Motor neuron (in vitro differentiated cells): ENCODE data around the gene LCE3B. TPM values are rescaled to one million over a fixed set of nuclear protein-coding genes. Genes with fewer than 3 reads are reported as not detected.

Experiments used
- ATAC-seq, 8 experiments: fragments of 200-7000 bp; cut with Tn5 transposase; replicated peaks in 6 of 8; 2 replicates each; pipeline ENCODE4 v1.8.0; 2021; ENCODE audit warnings: mild to moderate bottlenecking in 8 of 8, moderate library complexity in 8 of 8
- H3K27ac ChIP-seq, 2 donors: fragments of 250-450 bp; sonication (Bioruptor Pico); 2 replicates each; pipeline ENCODE4 v1.9.0; 2021; ENCODE audit warnings: antibody characterized with exemption in 2 of 2, mild to moderate bottlenecking in 2 of 2, moderate library complexity in 1 of 2
- H3K4me1 ChIP-seq, 2 donors: fragments of 250-450 bp; sonication (Bioruptor Pico); replicated peaks in 1 of 2; 2 replicates each; pipeline ENCODE4 v1.6.1; 2021; ENCODE audit warnings: antibody characterized with exemption in 2 of 2, mild to moderate bottlenecking in 2 of 2, moderate library complexity in 1 of 2
- H3K4me3 ChIP-seq, 5 donors: fragments of 250-450 bp; sonication (Bioruptor Pico); 2 replicates each; pipeline ENCODE4 v1.9.0; 2021; ENCODE audit warnings: antibody characterized with exemption in 5 of 5, mild to moderate bottlenecking in 5 of 5, moderate library complexity in 4 of 5
- WGBS, 10 experiments: fragments of 450-650 bp; shearing (Covaris generic); methylation state at CpG; one replicate each; pipeline ENCODE4 v1.0.0; 2022; 5-methylcytosine and 5-hydroxymethylcytosine counted together
- in situ Hi-C, 9 experiments: fragments of 400-800 bp; cut with MboI; loops; one replicate each; pipeline ENCODE4 v1.15.0; 2021; ENCODE audit warnings: low sequenced_read_pairs in 9 of 9, low pct_unique_long_range_greater_than_20kb in 2 of 9; ENCODE audit not compliant: unreplicated experiment in 9 of 9
- total RNA-seq, 8 experiments: library from RNA; unstranded; fragments of 300-600 nt; gene quantifications; 2 replicates each; pipeline versions ENCODE4 v1.2.3 to v1.2.4, GENCODE V29; 2022

Gene LCE3B
- total RNA-seq, 8 experiments from 2014 or later = not detected

DNA sequence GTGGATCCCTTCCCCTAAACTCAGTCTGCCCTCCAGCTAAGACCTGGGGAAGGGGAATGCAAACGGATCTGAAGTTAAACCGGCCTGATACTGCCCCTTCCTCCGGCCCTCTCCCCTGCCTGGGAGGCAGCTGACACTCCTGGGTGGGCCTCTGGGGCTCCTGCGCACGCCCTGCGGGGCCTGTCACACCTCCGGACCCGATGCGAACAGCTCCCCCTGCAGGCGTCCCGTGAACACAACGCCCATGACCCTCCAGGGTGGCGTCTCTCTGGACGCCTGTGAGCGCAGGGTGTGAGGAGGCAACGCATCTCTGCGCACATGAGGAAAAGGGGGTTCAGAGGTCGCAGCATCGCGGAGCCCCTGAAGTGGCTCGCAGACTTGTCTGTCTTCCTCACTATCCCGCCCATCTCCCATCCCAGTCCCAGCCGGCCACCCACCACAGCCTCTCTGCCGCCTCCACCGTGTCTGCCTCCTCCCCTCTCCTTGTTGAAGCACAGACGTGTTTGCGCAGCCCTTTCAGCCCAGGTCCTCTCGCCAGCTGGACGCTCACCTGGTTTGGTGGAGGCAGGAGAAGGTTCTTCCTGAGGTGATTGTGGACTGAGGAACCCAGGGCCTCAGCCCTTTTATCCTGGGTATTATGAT, 9.7 kb downstream of the LCE3B start:
- H3K4me1 ChIP-seq = no peaks in the 10 kb centered on the region
- H3K27ac ChIP-seq = no peak overlapping the region
- H3K4me3 ChIP-seq = no peak overlapping the region
- WGBS, 10 experiments = 0 to 77% (median 48%) methylated on average over 1 to 14 of the region's 29 CpGs; no CpG with 5 or more reads in 2 of the 10 experiments
- ATAC-seq = peak in 3 of 8 experiments; percentile 41 to 83 (median 44)
- in situ Hi-C loops = loop anchor here in 2 of 9 experiments (10.0 kb wide), 2 partner anchors 49 to 59 kb away; partner anchors contain the start of gene LCE3E (in 1 of the 2)

DNA sequence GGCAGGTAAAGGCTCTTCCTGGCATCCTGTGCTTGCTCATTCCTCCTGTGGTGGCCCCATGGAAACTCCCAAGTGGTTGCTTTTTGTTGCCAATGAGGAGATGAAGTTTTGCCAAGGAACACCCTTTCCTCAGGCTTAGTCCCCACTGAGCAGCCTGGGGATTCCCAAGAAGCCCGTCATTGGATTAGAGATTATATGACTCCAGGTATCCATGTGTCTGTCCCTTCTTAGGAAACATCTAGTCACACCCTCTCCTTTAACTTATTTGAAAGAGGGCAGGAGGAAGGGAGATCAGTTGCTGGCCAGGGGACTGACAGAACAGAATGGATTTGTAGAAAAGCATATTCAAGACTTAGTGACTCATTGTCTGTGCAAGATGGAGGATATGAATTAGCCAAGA, 13.1 kb downstream of the LCE3B start:
- H3K4me1 ChIP-seq = no peaks in the 10 kb centered on the region
- ATAC-seq = peak in 2 of 8 experiments; percentile 84
- 0 to 100% (median 40%) methylated on average over 1 of the region's 1 CpG; no CpG with 5 or more reads in 3 of the 10 experiments for WGBS, 10 experiments
- H3K27ac ChIP-seq = no peak overlapping the region
- H3K4me3 ChIP-seq = no peak overlapping the region
- in situ Hi-C loops = loop anchor here in 2 of 9 experiments (10.0 kb wide), 2 partner anchors 52 to 62 kb away; partner anchors contain the start of gene LCE3E (in 1 of the 2)

- Histone ChIP-seq H3K4me3 (no peak overlapping the region), H3K27ac (no peak overlapping the region), H3K4me1 (no peaks in the 10 kb centered on the region)
- 20 to 86% (median 63%) methylated on average over 1 to 2 of the region's 3 CpGs; no CpG with 5 or more reads in 5 of the 10 experiments for WGBS, 10 experiments
- ATAC-seq = no peak
- in situ Hi-C loops = no loop called here
Observed at GRCh38 chr1:152630596-152630995, 17.0 kb downstream of the LCE3B start.

DNA sequence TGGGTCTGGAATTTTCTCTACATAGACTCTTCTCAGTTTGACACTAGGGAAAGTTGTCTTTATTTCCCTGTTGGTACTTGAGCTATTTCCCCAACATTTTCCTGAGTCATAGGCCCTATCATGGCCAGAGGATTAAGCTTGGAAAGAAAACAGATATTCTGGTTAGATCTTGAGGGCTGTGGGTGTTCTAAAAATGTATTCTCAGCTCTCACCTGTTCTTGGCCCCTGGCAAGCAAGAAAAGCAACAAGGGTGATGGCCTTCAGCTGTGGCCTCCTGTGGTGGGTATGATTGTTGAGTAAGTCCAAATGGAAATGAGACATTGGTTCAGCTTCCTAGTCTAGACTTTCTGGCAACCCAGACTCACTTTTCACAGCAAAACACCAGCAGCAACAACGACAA, 26.7 kb downstream of the LCE3B start:
- H3K4me1 ChIP-seq = no peaks in the 10 kb centered on the region
- no peak overlapping the region for H3K27ac ChIP-seq
- no peak for ATAC-seq
- 8 to 88% (median 42%) methylated on average over 1 of the region's 1 CpG; no CpG with 5 or more reads in 2 of the 10 experiments for WGBS, 10 experiments
- in situ Hi-C loops = no loop called here
- no peak overlapping the region for H3K4me3 ChIP-seq

DNA sequence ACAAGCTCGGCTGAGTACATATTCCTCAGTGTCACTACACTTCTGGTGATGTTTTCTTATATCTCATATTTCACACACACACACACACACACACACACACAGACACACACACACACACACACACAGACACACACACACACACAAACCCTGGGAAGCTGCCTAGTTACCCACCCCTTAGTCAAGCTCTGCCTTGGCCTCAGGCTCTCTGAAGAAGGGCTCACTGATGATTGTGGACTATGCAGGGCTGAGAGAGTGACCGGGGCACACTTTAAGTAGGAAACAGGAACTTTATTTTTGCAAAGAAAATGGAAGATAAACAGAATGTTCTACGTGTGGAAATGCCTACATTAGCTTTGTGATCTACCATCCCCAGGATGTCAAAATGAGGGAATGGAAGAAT, 30.3 kb downstream of the LCE3B start:
- Histone ChIP-seq H3K27ac (no peak overlapping the region), H3K4me3 (no peak overlapping the region), H3K4me1 (no peaks in the 10 kb centered on the region)
- in situ Hi-C loops = no loop called here
- 0 to 73% (median 23%) methylated on average over 1 to 3 of the region's 3 CpGs; no CpG with 5 or more reads in 2 of the 10 experiments for WGBS, 10 experiments
- peak in 2 of 8 experiments; percentile 74 to 86 for ATAC-seq

DNA sequence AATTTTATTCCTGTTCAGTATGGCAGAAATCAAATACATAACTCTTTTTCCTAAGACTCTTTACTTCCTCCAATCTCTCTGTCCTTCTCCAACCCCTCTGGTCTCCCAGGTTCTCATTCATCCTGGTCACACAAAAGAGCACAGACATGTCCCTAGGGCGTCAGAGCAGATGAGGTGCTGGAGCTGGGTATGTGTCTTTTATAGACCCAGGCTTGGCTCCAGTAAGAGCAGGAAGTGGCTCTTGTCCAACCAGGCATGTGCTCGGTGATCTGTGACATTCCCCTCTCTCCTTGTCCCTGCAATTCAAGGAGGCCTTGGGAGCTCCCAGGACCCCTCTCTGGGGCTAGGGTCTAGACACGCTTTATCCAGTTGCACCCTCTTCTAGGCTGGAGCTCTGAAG, 31.5 kb downstream of the LCE3B start:
- no peak overlapping the region for H3K27ac ChIP-seq
- ATAC-seq = no peak
- 0 to 54% (median 41%) methylated on average over 1 to 3 of the region's 3 CpGs; no CpG with 5 or more reads in 5 of the 10 experiments for WGBS, 10 experiments
- H3K4me1 ChIP-seq = no peaks in the 10 kb centered on the region
- in situ Hi-C loops = no loop called here
- no peak overlapping the region for H3K4me3 ChIP-seq

- Histone ChIP-seq H3K4me1 (no peaks in the 10 kb centered on the region), H3K27ac (no peak overlapping the region), H3K4me3 (no peak overlapping the region)
- no peak for ATAC-seq
- in situ Hi-C loops = no loop called here
Observed at GRCh38 chr1:152646656-152647055, 33.0 kb downstream of the LCE3B start.

GRCh38 chr1:152654110-152654509, 40.5 kb downstream of the LCE3B start:
- 0 to 100% (median 28%) methylated on average over 2 to 10 of the region's 10 CpGs for WGBS, 10 experiments
- H3K4me3 ChIP-seq = no peak overlapping the region
- peak in 5 of 8 experiments; percentile 34 to 90 (median 84) for ATAC-seq
- H3K27ac ChIP-seq = no peak overlapping the region
- in situ Hi-C loops = loop anchor here in 1 of 9 experiments (25.0 kb wide), 1 partner anchor 208 kb away; the partner anchor contains the start of gene LCE7A
- H3K4me1 ChIP-seq = no peaks in the 10 kb centered on the region

DNA sequence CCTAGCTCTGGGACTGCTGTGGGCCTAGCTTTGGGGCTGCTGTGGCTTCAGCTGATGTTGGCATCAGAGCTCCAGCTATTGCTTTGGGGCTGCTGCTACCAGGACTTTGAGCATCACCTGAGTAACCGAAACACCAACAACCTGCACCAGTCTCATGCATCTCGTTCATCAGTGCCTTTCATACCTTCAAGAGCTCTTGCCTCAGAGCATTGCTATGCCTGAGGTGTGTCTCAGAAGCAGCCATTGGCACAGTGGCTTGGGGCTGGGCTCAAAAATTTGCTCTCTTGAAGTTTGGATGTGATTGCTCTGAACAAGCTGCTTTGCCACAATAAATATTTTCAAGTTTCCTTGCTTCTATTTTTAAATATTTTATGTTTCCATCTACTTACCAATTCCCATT, 42.8 kb downstream of the LCE3B start:
- 17 to 54% (median 31%) methylated on average over 2 of the region's 2 CpGs; no CpG with 5 or more reads in 4 of the 10 experiments for WGBS, 10 experiments
- in situ Hi-C loops = loop anchor here in 1 of 9 experiments (25.0 kb wide), 1 partner anchor 206 kb away; the partner anchor contains the start of gene LCE7A
- Histone ChIP-seq H3K4me1 (no peaks in the 10 kb centered on the region), H3K4me3 (no peak overlapping the region), H3K27ac (no peak overlapping the region)
- ATAC-seq = no peak

GRCh38 chr1:152657677-152658076, 44.1 kb downstream of the LCE3B start:
- 14 to 86% (median 51%) methylated on average over 2 to 4 of the region's 4 CpGs; no CpG with 5 or more reads in 2 of the 10 experiments for WGBS, 10 experiments
- in situ Hi-C loops = loop anchor here in 1 of 9 experiments (25.0 kb wide), 1 partner anchor 205 kb away; the partner anchor contains the start of gene LCE7A
- Histone ChIP-seq H3K27ac (no peak overlapping the region), H3K4me3 (no peak overlapping the region), H3K4me1 (no peaks in the 10 kb centered on the region)
- no peak for ATAC-seq

GRCh38 chr1:152658649-152659048, 45.0 kb downstream of the LCE3B start:
- no peak overlapping the region for H3K27ac ChIP-seq
- in situ Hi-C loops = loop anchor here in 1 of 9 experiments (25.0 kb wide), 1 partner anchor 204 kb away; the partner anchor contains the start of gene LCE7A
- no peak for ATAC-seq

GRCh38 chr1:152663098-152663497, 49.5 kb downstream of the LCE3B start, which contains the start of gene LCE2D:
Gene LCE2D (plus strand): TSS chr1:152663380. CDS start chr1:152664106, 726 bp downstream.
- in situ Hi-C loops = loop anchor here in 1 of 9 experiments (25.0 kb wide), 1 partner anchor 199 kb away; the partner anchor contains the start of gene LCE7A
- 0 to 40% (median 23%) methylated on average over 1 to 3 of the region's 3 CpGs; no CpG with 5 or more reads in 3 of the 10 experiments for WGBS, 10 experiments
- Histone ChIP-seq H3K27ac (no peak within 1 kb of the TSS), H3K4me3 (no peak within 1 kb of the TSS), H3K4me1 (no peaks in the 10 kb centered on the region)
- ATAC-seq = no peak

More at GRCh38 chr1:152658649-152659048, 45.0 kb downstream of the LCE3B start:
- no peak overlapping the region for H3K4me3 ChIP-seq
- 0 to 100% (median 80%) methylated on average over 1 to 3 of the region's 3 CpGs; no CpG with 5 or more reads in 1 of the 10 experiments for WGBS, 10 experiments
- no peaks in the 10 kb centered on the region for H3K4me1 ChIP-seq
